HEK293 (cell line): ENCODE data around the gene HSDL2.
A peak's percentile ranks its signal among the peaks of the same experiment; 100 is the strongest.

Experiments used
- KLF1 ChIP-seq: fragments of 450-650 bp; formaldehyde crosslinking; IDR thresholded peaks from 2 replicates; pipeline ENCODE4 v1.5.1; 2016; ENCODE audit warnings: missing biosample characterization, missing genetic modification characterization
- KLF7 ChIP-seq: fragments of 450-650 bp; formaldehyde crosslinking; IDR thresholded peaks from 2 replicates; pipeline ENCODE4 v1.5.1; 2016; ENCODE audit warnings: missing biosample characterization, missing genetic modification characterization, borderline replicate concordance
- MEIS1 ChIP-seq: sonication (generic); formaldehyde crosslinking; IDR thresholded peaks from 2 replicates; pipeline ENCODE4 v1.8.1; 2022; ENCODE audit warnings: missing genetic modification reagents, mild to moderate bottlenecking, borderline replicate concordance
- OSR2 ChIP-seq: fragments of 450-650 bp; formaldehyde crosslinking; IDR thresholded peaks from 2 replicates; pipeline ENCODE4 v1.5.1; 2016; ENCODE audit warnings: missing biosample characterization, missing genetic modification characterization
- PBX3 ChIP-seq: sonication (generic); formaldehyde crosslinking; IDR thresholded peaks from 2 replicates; pipeline ENCODE4 v1.8.1; 2022; ENCODE audit warnings: mild to moderate bottlenecking, moderate library complexity, missing genetic modification reagents
- REPIN1 ChIP-seq: fragments of 450-650 bp; formaldehyde crosslinking; IDR thresholded peaks from 2 replicates; pipeline ENCODE4 v1.5.1; 2017; ENCODE audit warnings: missing biosample characterization, missing genetic modification characterization, low read depth
- SP2 ChIP-seq: fragments of 450-650 bp; formaldehyde crosslinking; IDR thresholded peaks from 2 replicates; pipeline ENCODE4 v1.5.1; 2016; ENCODE audit warnings: missing biosample characterization, missing genetic modification characterization
- SP3 ChIP-seq: fragments of 450-650 bp; formaldehyde crosslinking; IDR thresholded peaks from 2 replicates; pipeline ENCODE4 v1.5.1; 2016; ENCODE audit warnings: missing biosample characterization, missing genetic modification characterization
- SP7 ChIP-seq: fragments of 450-650 bp; formaldehyde crosslinking; IDR thresholded peaks from 2 replicates; pipeline ENCODE4 v1.5.1; 2016; ENCODE audit warnings: missing biosample characterization, missing genetic modification characterization
- TRIM28 ChIP-seq: IDR thresholded peaks from 2 replicates; pipeline ENCODE4 v1.6.1; 2011; ENCODE audit warnings: low read length, control low read depth, borderline replicate concordance
- ZBTB17 ChIP-seq: fragments of 450-650 bp; formaldehyde crosslinking; IDR thresholded peaks from 2 replicates; pipeline ENCODE4 v1.5.1; 2016; ENCODE audit warnings: missing biosample characterization, missing genetic modification characterization
- ZBTB26 ChIP-seq: fragments of 450-650 bp; formaldehyde crosslinking; optimal IDR thresholded peaks from 2 replicates; pipeline ENCODE3; 2016; ENCODE audit warnings: missing biosample characterization, mild to moderate bottlenecking, missing genetic modification characterization
- ZIC2 ChIP-seq: fragments of 450-650 bp; formaldehyde crosslinking; IDR thresholded peaks from 2 replicates; pipeline ENCODE4 v1.5.1; 2016; ENCODE audit warnings: missing biosample characterization, missing genetic modification characterization
- ZNF112 ChIP-seq: fragments of 450-650 bp; formaldehyde crosslinking; IDR thresholded peaks from 2 replicates; pipeline ENCODE4 v1.5.0; 2017; ENCODE audit warnings: missing biosample characterization, missing genetic modification characterization
- ZNF132 ChIP-seq: fragments of 450-650 bp; formaldehyde crosslinking; IDR thresholded peaks from 2 replicates; pipeline ENCODE4 v1.5.1; 2017; ENCODE audit warnings: missing biosample characterization, missing genetic modification characterization, borderline replicate concordance
- ZNF133 ChIP-seq: fragments of 450-650 bp; formaldehyde crosslinking; IDR thresholded peaks from 2 replicates; pipeline ENCODE4 v1.5.1; 2016; ENCODE audit warnings: missing biosample characterization, missing genetic modification characterization
- ZNF18 ChIP-seq: fragments of 450-650 bp; formaldehyde crosslinking; IDR thresholded peaks from 2 replicates; pipeline ENCODE4 v1.5.1; 2016; ENCODE audit warnings: missing biosample characterization, missing genetic modification characterization
- ZNF211 ChIP-seq: fragments of 450-650 bp; formaldehyde crosslinking; IDR thresholded peaks from 2 replicates; pipeline ENCODE4 v1.5.1; 2016; ENCODE audit warnings: low read depth, missing biosample characterization, missing genetic modification characterization
- ZNF274 ChIP-seq, 2 experiments: fragments of 200-500 bp in 1 of 2; fragments of 450-650 bp in 1 of 2; sonication (Bioruptor generic) in 1 of 2; formaldehyde crosslinking in 1 of 2; IDR thresholded peaks; 2 replicates each; pipeline versions ENCODE4 v1.5.1 to v1.6.1; 2014 to 2016; ENCODE audit warnings: borderline replicate concordance in 1 of 2, inconsistent platforms in 1 of 2, low read length in 1 of 2, missing biosample characterization in 1 of 2, missing genetic modification characterization in 1 of 2
- ZNF280C ChIP-seq: fragments of 450-650 bp; formaldehyde crosslinking; IDR thresholded peaks from 2 replicates; pipeline ENCODE4 v1.5.1; 2016; ENCODE audit warnings: missing biosample characterization, missing genetic modification characterization
- ZNF354C ChIP-seq: fragments of 450-650 bp; formaldehyde crosslinking; IDR thresholded peaks from 2 replicates; pipeline ENCODE4 v1.5.1; 2016; ENCODE audit warnings: missing biosample characterization, missing genetic modification characterization, low read depth, borderline replicate concordance
- ZNF366 ChIP-seq: fragments of 450-650 bp; formaldehyde crosslinking; conservative IDR thresholded peaks from 2 replicates; pipeline ENCODE4 v1.5.1; 2016; ENCODE audit warnings: missing biosample characterization, missing genetic modification characterization
- ZNF394 ChIP-seq: fragments of 450-650 bp; formaldehyde crosslinking; IDR thresholded peaks from 2 replicates; pipeline ENCODE4 v1.5.1; 2016; ENCODE audit warnings: missing biosample characterization, missing genetic modification characterization, mild to moderate bottlenecking, moderate library complexity, borderline replicate concordance
- ZNF416 ChIP-seq: fragments of 450-650 bp; formaldehyde crosslinking; IDR thresholded peaks from 2 replicates; pipeline ENCODE4 v1.5.1; 2016; ENCODE audit warnings: missing biosample characterization, missing genetic modification characterization
- ZNF510 ChIP-seq: fragments of 450-650 bp; formaldehyde crosslinking; IDR thresholded peaks from 2 replicates; pipeline ENCODE4 v1.5.1; 2018; ENCODE audit warnings: mild to moderate bottlenecking, missing genetic modification characterization, missing biosample characterization; ENCODE audit not compliant: insufficient replicate concordance
- ZNF558 ChIP-seq: fragments of 450-650 bp; formaldehyde crosslinking; IDR thresholded peaks from 2 replicates; pipeline ENCODE4 v1.5.1; 2016; ENCODE audit warnings: missing biosample characterization, missing genetic modification characterization
- ZNF639 ChIP-seq: fragments of 450-650 bp; formaldehyde crosslinking; IDR thresholded peaks from 2 replicates; pipeline ENCODE4 v1.5.1; 2016; ENCODE audit warnings: missing biosample characterization, missing genetic modification characterization
- ZNF830 ChIP-seq: fragments of 450-650 bp; IDR thresholded peaks from 2 replicates; pipeline ENCODE4 v1.5.0; 2018; ENCODE audit warnings: missing biosample characterization, missing genetic modification characterization, low read depth, mild to moderate bottlenecking, moderate library complexity
- ZSCAN18 ChIP-seq: fragments of 450-650 bp; formaldehyde crosslinking; IDR thresholded peaks from 2 replicates; pipeline ENCODE4 v1.5.1; 2016; ENCODE audit warnings: missing biosample characterization, missing genetic modification characterization

Gene HSDL2

GRCh38 chr9:112380102-112380824, at the start of gene HSDL2 (continued):
- TF ChIP-seq PBX3 (no peak), ZNF132 (tag by site-specific recombination) (no peak), ZNF416 (tag by site-specific recombination) (no peak), ZBTB26 (tag by site-specific recombination) (peak; percentile 73), ZNF510 (tag by site-specific recombination) (no peak), SP3 (tag by site-specific recombination) (peak; percentile 25; the same call in 1 of the 2 replicates), OSR2 (tag by site-specific recombination) (no peak), ZNF211 (tag by site-specific recombination) (no peak), ZSCAN18 (tag by site-specific recombination) (no peak), ZNF639 (no peak), ZNF280C (tag by site-specific recombination) (no peak), MEIS1 (CRISPR knock-in tag) (no peak), ZNF830 (tag by site-specific recombination) (no peak), ZNF354C (tag by site-specific recombination) (no peak), REPIN1 (tag by site-specific recombination) (no peak), SP2 (tag by site-specific recombination) (no peak), ZIC2 (tag by site-specific recombination) (no peak), SP7 (no peak; the same call in 1 of the 2 replicates), ZNF366 (tag by site-specific recombination) (no peak), TRIM28 (no peak), ZBTB17 (tag by site-specific recombination) (no peak), KLF7 (no peak), ZNF394 (tag by site-specific recombination) (no peak), ZNF133 (tag by site-specific recombination) (no peak), ZNF558 (tag by site-specific recombination) (no peak), ZNF274 (IDR thresholded peaks at IDR 0.05; ENCODE audit: low read length) (no peak), ZNF274 (tag by site-specific recombination; IDR thresholded peaks at IDR 0.05; ENCODE audit: borderline replicate concordance) (no peak), ZNF18 (no peak), ZNF112 (no peak), KLF1 (tag by site-specific recombination) (no peak)
